DOHH2 (cell line): ENCODE measurements around the gene FAM20C.

Source experiments
- CTCF ChIP-seq: fragments of 200-600 bp; sonication (generic); IDR thresholded peaks from one replicate; pipeline ENCODE4 v1.5.1; 2014; ENCODE audit warnings: antibody characterized with exemption, mild to moderate bottlenecking, low read depth, low read length; ENCODE audit not compliant: poor library complexity, severe bottlenecking
- EZH2phosphoT487 ChIP-seq: fragments of 200-600 bp; sonication (generic); IDR thresholded peaks from 2 replicates; pipeline ENCODE4 v1.6.1; 2017; ENCODE audit warnings: borderline replicate concordance, mild to moderate bottlenecking, antibody characterized with exemption, low read length, moderate library complexity, mixed read lengths

- TF ChIP-seq CTCF (no peak), EZH2phosphoT487 (no peak)
These were observed 39.5 kb upstream of the FAM20C start for GRCh38 chr7:152702-153391.
